GM19468 (cell line): Measurements from ENCODE around the gene ASXL3.

Experiments used
- ATAC-seq: cut with Tn5 transposase; IDR thresholded peaks from one replicate; pipeline ENCODE4 v1.9.1; 2021; ENCODE audit warnings: mild to moderate bottlenecking, moderate library complexity, moderate number of reproducible peaks; ENCODE audit not compliant: unreplicated experiment; ENCODE audit errors: extremely low read depth

Gene ASXL3

GRCh38 chr18:33781429-33781828 lies 203.4 kb downstream of the ASXL3 start:
- ATAC-seq: no peak
